ENCODE results near the gene TK2. TPM values are rescaled to one million over a fixed set of nuclear protein-coding genes. Genes with fewer than 3 reads are reported as not detected.

TK2 gene
- polyA plus RNA-seq, 2 of the 4 experiments (the other 2 are of a cell fraction) = 13.9 to 29.5 TPM

DNA sequence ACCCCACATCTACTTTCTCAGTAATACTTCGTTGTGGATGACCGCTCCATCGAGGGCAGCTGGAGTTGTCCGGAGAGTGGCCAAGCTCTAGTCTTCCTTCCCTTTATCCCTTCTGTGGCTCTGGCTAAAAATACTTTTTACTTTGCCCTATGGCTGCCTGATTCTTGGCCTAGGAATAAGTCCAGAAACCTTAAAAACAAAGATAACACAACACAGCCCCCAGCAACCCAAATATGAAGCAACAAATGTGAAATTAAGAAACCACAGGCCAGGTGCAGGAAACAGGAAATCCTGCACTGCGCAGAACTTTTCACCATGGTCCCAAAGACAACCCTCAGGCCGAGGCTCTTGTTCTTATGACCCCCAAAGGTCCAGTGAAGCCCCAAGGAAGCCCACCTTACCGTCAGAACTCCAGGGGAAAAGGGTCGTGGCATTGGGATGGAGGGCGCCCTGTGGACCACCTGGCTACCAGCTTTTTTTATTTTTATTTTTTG, 26.0 kb downstream of the TK2 start:
- FAIRE-seq = no peak
- 85% methylated on average over 9 of the region's 9 CpGs for WGBS (ENCODE audit: missing lambda C conversion rate)
- no peak overlapping the region for H3K27ac ChIP-seq
- H3K4me1 ChIP-seq = 0 out of 3 replicates have a peak, but pooled peaks cover 5% of the 10 kb centered on the region
- POLR2A ChIA-PET = no interaction called here
- H3K9me3 ChIP-seq = no peaks in the 10 kb centered on the region
- DNase-seq (ENCODE audit: low read depth in 1 of 2, low spot score in 1 of 2) = no peak
- ATAC-seq = no peak
- TF ChIP-seq RARB (CRISPR knock-in tag; IDR thresholded peaks at IDR 0.05) = no peak
- no peak for TF ChIP-seq EHMT2 (IDR thresholded peaks at IDR 0.05; ENCODE audit: low read depth)
- no peak for TF ChIP-seq JUNB (IDR thresholded peaks at IDR 0.05)
- TF ChIP-seq HOXA7 (CRISPR knock-in tag; IDR thresholded peaks at IDR 0.05) = no peak
- TF ChIP-seq RCOR1 (IDR thresholded peaks at IDR 0.05; ENCODE audit: low read depth, low read length) = no peak
- TF ChIP-seq, protein P1, sequence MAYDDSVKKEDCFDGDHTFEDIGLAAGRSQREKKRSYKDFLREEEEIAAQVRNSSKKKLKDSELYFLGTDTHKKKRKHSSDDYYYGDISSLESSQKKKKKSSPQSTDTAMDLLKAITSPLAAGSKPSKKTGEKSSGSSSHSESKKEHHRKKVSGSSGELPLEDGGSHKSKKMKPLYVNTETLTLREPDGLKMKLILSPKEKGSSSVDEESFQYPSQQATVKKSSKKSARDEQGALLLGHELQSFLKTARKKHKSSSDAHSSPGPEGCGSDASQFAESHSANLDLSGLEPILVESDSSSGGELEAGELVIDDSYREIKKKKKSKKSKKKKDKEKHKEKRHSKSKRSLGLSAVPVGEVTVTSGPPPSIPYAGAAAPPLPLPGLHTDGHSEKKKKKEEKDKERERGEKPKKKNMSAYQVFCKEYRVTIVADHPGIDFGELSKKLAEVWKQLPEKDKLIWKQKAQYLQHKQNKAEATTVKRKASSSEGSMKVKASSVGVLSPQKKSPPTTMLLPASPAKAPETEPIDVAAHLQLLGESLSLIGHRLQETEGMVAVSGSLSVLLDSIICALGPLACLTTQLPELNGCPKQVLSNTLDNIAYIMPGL (CRISPR knock-in tag; IDR thresholded peaks at IDR 0.05; ENCODE audit: borderline replicate concordance) = no peak
- TF ChIP-seq, protein P2, sequence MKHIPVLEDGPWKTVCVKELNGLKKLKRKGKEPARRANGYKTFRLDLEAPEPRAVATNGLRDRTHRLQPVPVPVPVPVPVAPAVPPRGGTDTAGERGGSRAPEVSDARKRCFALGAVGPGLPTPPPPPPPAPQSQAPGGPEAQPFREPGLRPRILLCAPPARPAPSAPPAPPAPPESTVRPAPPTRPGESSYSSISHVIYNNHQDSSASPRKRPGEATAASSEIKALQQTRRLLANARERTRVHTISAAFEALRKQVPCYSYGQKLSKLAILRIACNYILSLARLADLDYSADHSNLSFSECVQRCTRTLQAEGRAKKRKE (CRISPR knock-in tag; IDR thresholded peaks at IDR 0.05; ENCODE audit: low read depth) = no peak
- TF ChIP-seq ZNF302 (CRISPR knock-in tag; IDR thresholded peaks at IDR 0.05) = no peak
- no peak for TF ChIP-seq PBX3 (IDR thresholded peaks at IDR 0.05)
- TF ChIP-seq FOSL2 (IDR thresholded peaks at IDR 0.05) = no peak
- TF ChIP-seq FOSL2 (CRISPR knock-in tag; IDR thresholded peaks at IDR 0.05) = no peak
- TF ChIP-seq MAZ (IDR thresholded peaks at IDR 0.05; ENCODE audit: borderline replicate concordance, low read depth, low read length) = no peak
- no peak for TF ChIP-seq POLR2A (IDR thresholded peaks at IDR 0.05; ENCODE audit: low read length)
- TF ChIP-seq EHF (CRISPR knock-in tag; IDR thresholded peaks at IDR 0.05) = no peak
- TF ChIP-seq FOXS1 (CRISPR knock-in tag; IDR thresholded peaks at IDR 0.05) = no peak
- no peak for TF ChIP-seq GATA3 (IDR thresholded peaks at IDR 0.05; ENCODE audit: borderline replicate concordance)
- no peak for TF ChIP-seq POLR2AphosphoS2 (conservative IDR thresholded peaks at IDR 0.05; ENCODE audit: low read length)
- no peak for TF ChIP-seq RAD21 (conservative IDR thresholded peaks at IDR 0.05 in 1 of 2, IDR thresholded peaks at IDR 0.05 in 1 of 2)
- TF ChIP-seq RNF2 (IDR thresholded peaks at IDR 0.05; ENCODE audit: borderline replicate concordance, low read depth) = no peak
- TF ChIP-seq CBX8 (IDR thresholded peaks at IDR 0.05) = no peak
- TF ChIP-seq PHF8 (IDR thresholded peaks at IDR 0.05; ENCODE audit: borderline replicate concordance, low read depth) = no peak
- no peak overlapping the region for H3K4me3 ChIP-seq
- CTCF ChIA-PET = interaction anchor here (1.0 to 1.5 kb wide), 5 partner anchors 8 to 117 kb away, joined by 3 to 4 read pairs (median 3); no protein-coding TSS in a partner anchor
- no peak overlapping the region for H3K4me2 ChIP-seq

- peaks cover 8% of the 10 kb centered on the region for H3K4me1 ChIP-seq
- H3K27ac ChIP-seq = no peak overlapping the region; a peak in 1 of 6 replicates
- ChIA-PET POLR2A (no interaction called here), CTCF (interaction anchor here (0.9 to 1.7 kb wide), 5 partner anchors 63 to 350 kb away, joined by 3 to 7 read pairs (median 3); no protein-coding TSS in a partner anchor)
- ATAC-seq (no peak), FAIRE-seq (no peak), DNase-seq (ENCODE audit: low read depth in 1 of 2, low spot score in 1 of 2) (no peak)
- 92% methylated on average over 11 of the region's 11 CpGs for WGBS (ENCODE audit: missing lambda C conversion rate)
- no peak overlapping the region for H3K4me3 ChIP-seq
- H3K4me2 ChIP-seq = no peak overlapping the region
- no peaks in the 10 kb centered on the region for H3K9me3 ChIP-seq
- TF ChIP-seq HOXB5 (CRISPR knock-in tag; IDR thresholded peaks at IDR 0.05) (no peak), GATA3 (IDR thresholded peaks at IDR 0.05; ENCODE audit: borderline replicate concordance) (no peak), REST (IDR thresholded peaks at IDR 0.05) (no peak), BHLHE40 (IDR thresholded peaks at IDR 0.05; ENCODE audit: low read depth, low read length) (no peak), EP300 (IDR thresholded peaks at IDR 0.05) (no peak), PBX3 (IDR thresholded peaks at IDR 0.05) (no peak), PHF8 (IDR thresholded peaks at IDR 0.05; ENCODE audit: borderline replicate concordance, low read depth) (no peak), RNF2 (IDR thresholded peaks at IDR 0.05; ENCODE audit: borderline replicate concordance, low read depth) (no peak), MAZ (IDR thresholded peaks at IDR 0.05; ENCODE audit: borderline replicate concordance, low read depth, low read length) (no peak), CEBPB (IDR thresholded peaks at IDR 0.05) (no peak)
- TF ChIP-seq, protein P3, sequence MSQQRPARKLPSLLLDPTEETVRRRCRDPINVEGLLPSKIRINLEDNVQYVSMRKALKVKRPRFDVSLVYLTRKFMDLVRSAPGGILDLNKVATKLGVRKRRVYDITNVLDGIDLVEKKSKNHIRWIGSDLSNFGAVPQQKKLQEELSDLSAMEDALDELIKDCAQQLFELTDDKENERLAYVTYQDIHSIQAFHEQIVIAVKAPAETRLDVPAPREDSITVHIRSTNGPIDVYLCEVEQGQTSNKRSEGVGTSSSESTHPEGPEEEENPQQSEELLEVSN (IDR thresholded peaks at IDR 0.05; ENCODE audit: borderline replicate concordance, low read depth) = no peak
Observed at GRCh38 chr16:66522816-66523590, 26.9 kb downstream of the TK2 start.
